Mesothelial cell of epicardium (in vitro differentiated cells): ENCODE results near the gene PRODH2. TPM values are rescaled to one million over a fixed set of nuclear protein-coding genes. Genes with fewer than 3 reads are reported as not detected.

Experiments used
- DNase-seq, 2 experiments: peaks; one replicate each; pipeline ENCODE4 v3.0.0; 2021; ENCODE audit warnings: low spot score in 2 of 2; ENCODE audit not compliant: unreplicated experiment in 2 of 2
- H3K27ac Mint-ChIP-seq: 2 replicates; pipeline ENCODE4 v1.8.0; 2021; ENCODE audit warnings: mixed read lengths
- H3K27me3 Mint-ChIP-seq: 2 replicates; pipeline ENCODE4 v1.8.0; 2021; ENCODE audit warnings: low read depth, mixed read lengths
- H3K36me3 Mint-ChIP-seq: 2 replicates; pipeline ENCODE4 v1.8.0; 2021; ENCODE audit warnings: mixed read lengths
- H3K4me1 Mint-ChIP-seq: 2 replicates; pipeline ENCODE4 v1.8.0; 2021; ENCODE audit warnings: mixed read lengths
- H3K4me3 Mint-ChIP-seq: 2 replicates; pipeline ENCODE4 v1.8.0; 2021; ENCODE audit warnings: mild to moderate bottlenecking, moderate library complexity, mixed read lengths
- H3K9me3 Mint-ChIP-seq: 2 replicates; pipeline ENCODE4 v1.8.0; 2021; ENCODE audit warnings: mixed read lengths
- CTCF ChIP-seq: fragments of 200-600 bp; sonication (generic); IDR thresholded peaks from one replicate; pipeline ENCODE4 v1.5.0; 2021; ENCODE audit warnings: antibody characterized with exemption; ENCODE audit not compliant: unreplicated experiment
- total RNA-seq: library from RNA; stranded (reverse); gene quantifications from 3 replicates; pipeline ENCODE4 v1.2.1, GENCODE V29; 2021

The PRODH2 gene
- total RNA-seq, 1 donor from 2014 or later = not detected

- H3K27ac Mint-ChIP-seq = no peak overlapping the region
- H3K4me1 Mint-ChIP-seq = no peaks in the 10 kb centered on the region
- H3K27me3 Mint-ChIP-seq = peaks cover 23% of the 10 kb centered on the region
- no peaks in the 10 kb centered on the region for H3K9me3 Mint-ChIP-seq
- no peak for DNase-seq
- no peak overlapping the region for H3K4me3 Mint-ChIP-seq
- no peak for TF ChIP-seq CTCF
- no peaks in the 10 kb centered on the region for H3K36me3 Mint-ChIP-seq
These were observed 21.4 kb downstream of the PRODH2 start for GRCh38 chr19:35790981-35791813.

DNA sequence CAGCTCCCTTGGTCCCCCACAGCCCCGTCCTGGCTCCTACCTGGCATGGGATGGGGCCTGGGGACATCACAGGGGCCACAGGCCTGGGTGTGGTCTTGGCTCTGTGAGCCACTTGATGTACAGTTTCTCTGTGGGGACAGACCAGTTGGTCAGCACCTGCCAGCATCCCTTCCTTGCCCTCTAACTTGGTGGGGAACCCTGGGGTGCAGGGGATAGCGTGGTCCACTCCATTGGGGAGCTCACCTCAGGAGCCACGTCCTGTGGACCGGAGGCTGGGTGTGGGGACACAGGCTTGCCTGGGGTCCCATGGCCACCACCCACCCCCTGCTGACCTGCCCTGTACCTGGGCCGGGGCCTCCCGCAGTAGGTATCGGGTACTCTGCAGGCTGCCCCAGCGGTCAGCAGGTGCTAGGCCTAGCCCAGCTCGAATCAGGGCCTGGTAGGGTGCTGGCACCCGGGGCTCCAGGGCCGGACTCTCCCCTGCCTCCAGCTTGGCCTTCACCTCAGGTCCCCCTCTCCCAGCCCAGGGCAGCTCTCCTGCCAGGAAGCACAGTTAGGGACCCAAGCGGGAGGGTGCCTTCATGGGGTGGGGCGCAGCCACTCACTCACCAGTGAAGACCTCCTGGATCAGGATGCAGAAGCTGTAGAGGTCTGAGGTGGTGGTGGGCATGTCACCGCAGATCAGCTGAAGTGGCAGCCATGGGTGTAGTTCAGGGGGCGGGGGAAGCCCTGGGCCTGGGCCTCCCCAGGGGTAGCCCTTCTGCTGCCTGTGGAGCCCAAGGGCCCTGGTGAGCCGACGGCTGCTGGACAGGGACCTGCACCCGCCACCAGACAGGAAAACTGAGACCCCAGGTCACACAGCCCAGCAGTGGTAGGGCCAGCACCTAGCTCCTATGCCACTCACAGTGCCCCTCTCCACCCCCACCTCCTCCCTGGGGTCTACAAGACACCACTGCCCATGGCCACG lies 22.4 kb downstream of the PRODH2 start:
- Mint-ChIP-seq H3K27me3 (peaks cover 14% of the 10 kb centered on the region), H3K36me3 (no peaks in the 10 kb centered on the region), H3K4me3 (no peak overlapping the region), H3K9me3 (no peaks in the 10 kb centered on the region), H3K4me1 (no peaks in the 10 kb centered on the region), H3K27ac (no peak overlapping the region)
- DNase-seq = no peak
- no peak for TF ChIP-seq CTCF

DNA sequence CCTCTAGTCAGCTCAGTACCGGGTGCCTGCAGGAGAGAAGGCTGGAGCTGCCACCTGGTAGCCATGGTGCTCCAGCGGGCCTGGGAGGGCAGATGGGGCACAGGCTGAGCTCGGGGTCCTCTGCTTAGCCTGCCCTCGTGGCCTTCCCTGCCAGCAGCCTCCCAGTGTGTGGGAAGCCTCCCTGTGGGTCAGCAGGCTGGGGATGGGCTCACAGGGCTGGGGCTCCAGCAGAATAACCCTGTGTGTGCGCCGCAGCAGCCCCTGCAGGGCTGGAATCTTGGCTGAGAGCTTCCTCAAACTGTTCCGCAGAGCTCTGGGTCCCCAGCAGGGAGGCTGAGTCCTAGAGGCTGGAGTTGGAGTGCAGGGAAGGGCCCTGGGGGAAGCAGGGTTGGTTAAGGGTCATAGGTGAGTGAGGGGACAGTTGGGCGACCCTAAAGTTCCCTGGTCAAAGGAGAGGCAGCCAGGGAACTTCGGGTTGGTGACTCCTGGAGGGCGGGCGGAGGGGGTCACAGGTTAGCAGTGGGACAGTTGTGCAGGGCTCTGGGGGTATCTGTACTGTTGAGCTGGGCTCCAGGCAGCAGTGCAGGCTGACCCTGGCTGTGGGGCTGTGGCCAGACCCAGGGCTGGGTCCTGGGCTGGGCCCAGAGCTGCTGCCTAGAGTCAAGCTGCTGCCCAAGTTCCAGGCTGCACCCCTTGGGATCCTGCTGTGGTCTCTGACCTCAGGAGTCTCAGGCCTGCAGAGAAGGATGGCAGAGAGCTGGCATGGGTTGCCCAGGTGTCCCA lies 23.3 kb downstream of the PRODH2 start:
- no peak for DNase-seq
- no peak overlapping the region for H3K27ac Mint-ChIP-seq
- H3K36me3 Mint-ChIP-seq = no peaks in the 10 kb centered on the region
- H3K4me3 Mint-ChIP-seq = no peak overlapping the region
- H3K9me3 Mint-ChIP-seq = no peaks in the 10 kb centered on the region
- TF ChIP-seq CTCF = no peak
- H3K27me3 Mint-ChIP-seq = peaks cover 7% of the 10 kb centered on the region
- H3K4me1 Mint-ChIP-seq = no peaks in the 10 kb centered on the region

GRCh38 chr19:35788205-35788960 lies 24.3 kb downstream of the PRODH2 start:
- H3K4me1 Mint-ChIP-seq = no peaks in the 10 kb centered on the region

More at GRCh38 chr19:35788205-35788960, 24.3 kb downstream of the PRODH2 start:
- Mint-ChIP-seq H3K27ac (no peak overlapping the region), H3K9me3 (no peaks in the 10 kb centered on the region), H3K27me3 (peaks cover 4% of the 10 kb centered on the region), H3K36me3 (peaks cover 2% of the 10 kb centered on the region), H3K4me3 (no peak overlapping the region)
- no peak for DNase-seq
- TF ChIP-seq CTCF = no peak
